ENCODE measurements around the gene DNAH7.

DNA sequence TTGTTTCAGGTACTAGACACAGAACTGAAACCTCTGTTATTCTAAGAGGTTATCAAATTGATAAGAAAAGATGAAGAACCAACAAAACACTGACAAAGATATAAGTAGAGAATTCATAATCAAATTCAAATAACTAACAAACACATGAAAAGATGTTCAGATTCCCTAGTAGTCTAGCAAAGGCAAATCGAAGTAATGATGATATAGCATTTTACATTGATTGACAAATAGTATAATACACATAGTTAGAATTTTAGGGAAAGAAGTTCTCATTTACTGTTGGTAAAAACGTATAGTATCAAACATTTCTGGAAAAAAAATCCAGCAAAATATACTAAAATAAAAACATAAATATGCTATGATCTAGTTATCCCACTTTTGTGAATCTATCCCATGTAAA is 50.6 kb downstream of the DNAH7 start:
- no peak for TF ChIP-seq CTCF (IDR thresholded peaks at IDR 0.05 in 2 of 3, conservative IDR thresholded peaks at IDR 0.05 in 1 of 3; ENCODE audit: control insufficient read depth in 2 of 3, extremely low read depth in 1 of 3, insufficient read depth in 1 of 3, low read depth in 3 of 3, low read length in 3 of 3)
- no peak for TF ChIP-seq ZNF384 (IDR thresholded peaks at IDR 0.05; ENCODE audit: borderline replicate concordance, low read depth, low read length)
- no peak for TF ChIP-seq MXI1 (IDR thresholded peaks at IDR 0.05; ENCODE audit: low read depth, low read length)
- no peak for TF ChIP-seq MYC (IDR thresholded peaks at IDR 0.05; ENCODE audit: insufficient read depth, insufficient read length, insufficient replicate concordance, low read length, severe bottlenecking)
- no peak for TF ChIP-seq ETV6 (conservative IDR thresholded peaks at IDR 0.05 in 1 of 2, IDR thresholded peaks at IDR 0.05 in 1 of 2; ENCODE audit: borderline replicate concordance in 1 of 2, low read depth in 1 of 2)
- no peak for TF ChIP-seq EP300 (IDR thresholded peaks at IDR 0.05; ENCODE audit: borderline replicate concordance in 1 of 2, control insufficient read depth in 1 of 2, low read depth in 2 of 2, low read length in 2 of 2)
- no peak for TF ChIP-seq POLR2A (IDR thresholded peaks at IDR 0.05; ENCODE audit: low read depth, low read length)
- no peak for TF ChIP-seq CREB1 (IDR thresholded peaks at IDR 0.05; ENCODE audit: low read depth)
- TF ChIP-seq SMC3 (IDR thresholded peaks at IDR 0.05; ENCODE audit: borderline replicate concordance, low read length), result no peak
